ENCODE data around the gene FGF19. TPM values are rescaled to one million over a fixed set of nuclear protein-coding genes. Genes with fewer than 3 reads are reported as not detected.

FGF19 gene
- 0.69 TPM in 1 of 2 replicates, not detected in the other for total RNA-seq (2021)
- Bru-seq, nascent RNA, result not detected
- percentile 20 among the genes with signal in this experiment for BruChase-seq, experiment 1, labeled RNA remaining after a 2-hour chase
- BruChase-seq, experiment 2, labeled RNA remaining after a 6-hour chase, result percentile 30 among the genes with signal in this experiment
- long read RNA-seq, partial matches to known transcripts, result 0 of 1 reads
- long read RNA-seq, other reads (novel, unspliced or antisense), result 0 of 1 reads

DNA sequence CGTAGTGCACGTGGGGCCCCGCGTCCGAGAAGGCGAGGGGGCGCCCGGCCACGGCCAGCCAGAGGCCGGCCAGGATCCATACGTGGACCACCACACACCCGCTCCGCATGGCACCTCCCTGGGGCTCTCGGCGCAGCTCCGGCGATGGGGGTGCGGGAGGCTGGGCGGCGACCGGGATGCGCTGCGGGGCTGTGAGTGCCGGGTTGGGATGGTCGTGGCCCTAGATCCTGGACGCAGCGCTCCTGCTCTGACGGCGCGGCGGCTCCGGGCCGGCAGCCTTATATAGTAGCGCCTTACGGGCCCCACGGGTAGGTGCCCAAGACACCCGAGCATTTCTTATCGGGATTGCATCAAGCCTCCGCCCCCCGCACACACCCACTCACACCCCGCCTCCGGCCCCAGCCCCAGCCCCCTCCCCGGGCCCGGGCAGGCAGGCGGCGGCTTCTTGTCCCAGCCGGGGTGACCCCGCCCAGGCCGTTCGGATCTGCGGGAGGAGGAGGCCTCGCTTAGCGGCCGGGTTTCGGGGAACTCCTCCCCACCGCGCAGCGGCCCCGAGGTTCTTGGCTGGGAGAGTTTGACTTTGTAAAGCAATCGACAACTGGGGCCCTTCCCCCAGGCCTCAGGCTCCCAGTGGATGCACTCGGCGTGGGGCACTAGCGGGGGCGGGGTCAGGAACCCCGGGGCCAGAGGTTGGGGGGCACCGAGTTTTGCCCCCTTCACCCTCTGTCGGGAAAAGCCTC is at the start of gene FGF19:
Gene FGF19 (minus strand): TSS at position 255 of the 740 bp plus-strand sequence. CDS start 146 bp downstream, at position 109.
- Histone ChIP-seq H3K27me3 (replicated peaks; ENCODE audit: insufficient read depth, low read depth, low read length, poor library complexity) (peaks cover 35% of the 10 kb centered on the region), H3K4me3 (ENCODE audit: low read depth, low read length, poor library complexity, severe bottlenecking) (peak within 1 kb of the TSS; percentile 45), H3K27ac (ENCODE audit: low read depth, low read length, poor library complexity, severe bottlenecking) (no peak within 1 kb of the TSS), H3K36me3 (ENCODE audit: insufficient read depth, low read length, poor library complexity, severe bottlenecking) (no peaks in the 10 kb centered on the region), H3K4me1 (ENCODE audit: insufficient read depth, low read length, poor library complexity, severe bottlenecking) (peaks cover 44% of the 10 kb centered on the region), H3K9me3 (ENCODE audit: low read depth, low read length, poor library complexity, severe bottlenecking) (no peaks in the 10 kb centered on the region)
- DNase-seq (ENCODE audit: low spot score), result no peak
- POLR2A ChIA-PET (ENCODE audit: low non-redundant PET), result no interaction called here
- no TSS peak for BruUV-seq (replicated peaks)
- CTCF ChIA-PET, result interaction anchor here (0.5 to 1.6 kb wide), 5 partner anchors 12 to 209 kb away, joined by 3 to 6 read pairs (median 4); no protein-coding TSS in a partner anchor
- TF ChIP-seq CTCF (conservative IDR thresholded peaks at IDR 0.05; ENCODE audit: low read depth, low read length), result no peak
- peak; percentile 66 for TF ChIP-seq EZH2 (IDR thresholded peaks at IDR 0.05; ENCODE audit: borderline replicate concordance, low read depth, low read length, poor library complexity, severe bottlenecking)
- intact Hi-C loops (cut with micrococcal nuclease; ENCODE audit: unreplicated experiment), result loop anchor here (1.0 kb wide), 1 partner anchor 97 kb away; no protein-coding TSS in a partner anchor

DNA sequence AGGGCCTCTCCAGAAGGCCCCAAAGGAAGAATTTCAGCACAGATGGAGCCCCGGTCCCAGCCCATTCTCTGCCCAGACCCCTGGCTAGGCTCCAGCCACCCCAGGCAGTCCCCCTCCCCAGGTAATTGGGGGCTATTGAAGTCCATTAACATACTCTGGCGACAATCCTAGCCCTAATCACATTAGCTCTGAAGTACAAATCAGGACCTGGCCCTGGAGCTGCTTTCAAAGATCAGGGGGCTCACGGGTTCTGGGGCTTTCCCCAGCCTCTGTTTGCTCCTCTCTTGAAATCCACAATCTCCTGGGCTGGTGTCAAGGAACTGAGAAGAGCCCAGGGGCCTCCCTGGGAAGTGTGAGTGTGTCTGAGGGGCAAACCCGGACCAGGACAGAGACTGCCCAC is 49.1 kb upstream of the FGF19 start:
- POLR2A ChIA-PET (ENCODE audit: low non-redundant PET), result no interaction called here
- Histone ChIP-seq H3K36me3 (ENCODE audit: insufficient read depth, low read length, poor library complexity, severe bottlenecking) (no peaks in the 10 kb centered on the region), H3K27ac (ENCODE audit: low read depth, low read length, poor library complexity, severe bottlenecking) (no peak overlapping the region), H3K9me3 (ENCODE audit: low read depth, low read length, poor library complexity, severe bottlenecking) (no peaks in the 10 kb centered on the region), H3K4me1 (ENCODE audit: insufficient read depth, low read length, poor library complexity, severe bottlenecking) (no peaks in the 10 kb centered on the region), H3K27me3 (replicated peaks; ENCODE audit: insufficient read depth, low read depth, low read length, poor library complexity) (no peaks in the 10 kb centered on the region), H3K4me3 (ENCODE audit: low read depth, low read length, poor library complexity, severe bottlenecking) (no peak overlapping the region)
- intact Hi-C loops (cut with micrococcal nuclease; ENCODE audit: unreplicated experiment), result no loop called here
- TF ChIP-seq CTCF (conservative IDR thresholded peaks at IDR 0.05; ENCODE audit: low read depth, low read length) (no peak), EZH2 (IDR thresholded peaks at IDR 0.05; ENCODE audit: borderline replicate concordance, low read depth, low read length, poor library complexity, severe bottlenecking) (no peak)
- no peak for DNase-seq (ENCODE audit: low spot score)
- BruUV-seq (replicated peaks), result no TSS peak
- CTCF ChIA-PET, result interaction anchor here (0.6 kb wide), 1 partner anchor 10 kb away, joined by 5 read pairs; no protein-coding TSS in a partner anchor

DNA sequence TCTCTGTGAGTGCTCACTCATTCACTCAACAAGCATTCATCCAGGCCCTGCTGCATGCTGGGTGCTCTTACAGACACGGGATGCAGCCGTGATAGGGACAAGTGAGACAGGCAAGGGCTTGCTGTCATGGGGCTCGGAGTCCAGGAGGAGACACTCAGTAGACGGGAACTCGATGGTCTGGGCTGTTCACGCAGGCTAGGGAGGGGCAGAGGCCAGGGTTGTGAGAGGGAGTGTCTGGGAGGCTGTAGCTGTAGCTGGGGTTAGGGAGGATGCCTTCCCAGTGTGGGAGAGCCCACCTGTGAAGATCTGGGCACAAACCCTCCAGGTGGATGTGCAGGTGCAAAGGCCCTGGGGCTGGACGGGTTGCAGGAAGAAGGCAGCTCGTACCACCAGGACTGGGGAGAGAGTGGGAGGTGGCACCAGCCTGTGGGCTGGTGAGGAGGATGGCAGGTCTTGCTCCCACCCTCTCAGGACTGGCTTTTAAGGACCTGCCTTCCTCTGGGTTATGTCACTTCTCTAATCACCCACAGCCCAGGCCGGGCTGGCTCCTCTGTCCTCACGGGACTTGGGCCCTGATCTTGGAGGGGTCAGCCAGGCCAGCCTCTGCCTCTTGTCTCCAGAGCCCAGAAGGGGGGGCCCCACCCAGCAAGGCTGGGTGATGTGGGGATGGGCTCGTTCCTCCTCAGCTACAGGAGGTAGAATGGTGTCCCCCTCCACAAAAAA is 47.2 kb upstream of the FGF19 start:
- DNase-seq (ENCODE audit: low spot score), result no peak
- H3K27me3 ChIP-seq (replicated peaks; ENCODE audit: insufficient read depth, low read depth, low read length, poor library complexity), result no peaks in the 10 kb centered on the region
- no peak overlapping the region for H3K4me3 ChIP-seq (ENCODE audit: low read depth, low read length, poor library complexity, severe bottlenecking)
- intact Hi-C loops (cut with micrococcal nuclease; ENCODE audit: unreplicated experiment), result no loop called here
- no peak for TF ChIP-seq CTCF (conservative IDR thresholded peaks at IDR 0.05; ENCODE audit: low read depth, low read length)
- TF ChIP-seq EZH2 (IDR thresholded peaks at IDR 0.05; ENCODE audit: borderline replicate concordance, low read depth, low read length, poor library complexity, severe bottlenecking), result no peak
- ChIA-PET CTCF (no interaction called here), POLR2A (ENCODE audit: low non-redundant PET) (no interaction called here)
- no peak overlapping the region for H3K27ac ChIP-seq (ENCODE audit: low read depth, low read length, poor library complexity, severe bottlenecking)
- no peaks in the 10 kb centered on the region for H3K36me3 ChIP-seq (ENCODE audit: insufficient read depth, low read length, poor library complexity, severe bottlenecking)
- H3K9me3 ChIP-seq (ENCODE audit: low read depth, low read length, poor library complexity, severe bottlenecking), result no peaks in the 10 kb centered on the region
- H3K4me1 ChIP-seq (ENCODE audit: insufficient read depth, low read length, poor library complexity, severe bottlenecking), result no peaks in the 10 kb centered on the region
- BruUV-seq (replicated peaks), result no TSS peak
